Measurements from ENCODE around the gene MUC2.

Gene MUC2

GRCh38 chr11:1036931-1037330 is 37.7 kb upstream of the MUC2 start:
- no peak for DNase-seq (ENCODE audit: low spot score)

GRCh38 chr11:1037506-1038055 is 37.1 kb upstream of the MUC2 start:
- DNase-seq (ENCODE audit: low spot score): no peak

DNA sequence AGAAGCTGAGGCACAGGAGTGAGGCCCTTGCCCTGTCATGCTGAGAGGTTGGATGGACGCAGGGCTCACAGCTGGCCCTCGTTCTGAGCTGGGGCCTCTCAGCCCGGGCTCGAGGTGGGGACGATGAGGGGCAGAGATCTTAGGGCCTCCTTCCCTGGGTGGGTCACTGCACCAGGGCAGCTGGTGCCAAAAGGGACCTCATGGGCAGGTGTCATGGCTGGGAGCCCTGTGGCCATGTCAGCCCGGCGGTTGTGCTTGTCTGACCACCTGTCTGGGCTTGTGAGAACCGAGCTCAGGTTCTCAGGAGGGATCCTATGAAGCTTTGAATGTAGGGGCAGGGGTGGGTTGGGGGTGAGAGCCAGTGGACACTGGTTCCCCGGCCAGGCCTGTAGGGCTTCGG is 36.3 kb upstream of the MUC2 start:
- no peak for DNase-seq (ENCODE audit: low spot score)

DNA sequence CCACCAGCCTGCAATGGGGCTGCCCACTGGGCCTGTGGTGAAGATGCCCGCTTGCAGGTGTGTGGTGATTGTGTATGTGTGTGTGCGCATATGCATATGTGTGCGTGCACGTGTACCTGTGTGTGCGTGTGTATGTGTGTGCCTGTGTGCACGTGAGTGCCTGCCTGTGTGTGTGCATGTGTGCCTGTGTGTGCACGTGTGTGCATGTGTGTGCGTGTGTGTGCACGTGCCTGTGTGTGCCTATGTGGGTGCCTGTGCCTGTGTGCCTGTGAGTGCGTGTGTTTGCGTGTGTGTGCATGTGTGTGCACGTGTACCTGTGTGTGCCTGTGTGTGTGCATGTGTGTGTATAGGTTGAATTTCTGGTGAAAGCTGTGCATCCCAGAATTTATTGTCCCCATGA is 35.8 kb upstream of the MUC2 start:
- DNase-seq (ENCODE audit: low spot score): no peak

- DNase-seq (ENCODE audit: low spot score): no peak
Measured at GRCh38 chr11:1039481-1040427, 34.9 kb upstream of the MUC2 start.

DNA sequence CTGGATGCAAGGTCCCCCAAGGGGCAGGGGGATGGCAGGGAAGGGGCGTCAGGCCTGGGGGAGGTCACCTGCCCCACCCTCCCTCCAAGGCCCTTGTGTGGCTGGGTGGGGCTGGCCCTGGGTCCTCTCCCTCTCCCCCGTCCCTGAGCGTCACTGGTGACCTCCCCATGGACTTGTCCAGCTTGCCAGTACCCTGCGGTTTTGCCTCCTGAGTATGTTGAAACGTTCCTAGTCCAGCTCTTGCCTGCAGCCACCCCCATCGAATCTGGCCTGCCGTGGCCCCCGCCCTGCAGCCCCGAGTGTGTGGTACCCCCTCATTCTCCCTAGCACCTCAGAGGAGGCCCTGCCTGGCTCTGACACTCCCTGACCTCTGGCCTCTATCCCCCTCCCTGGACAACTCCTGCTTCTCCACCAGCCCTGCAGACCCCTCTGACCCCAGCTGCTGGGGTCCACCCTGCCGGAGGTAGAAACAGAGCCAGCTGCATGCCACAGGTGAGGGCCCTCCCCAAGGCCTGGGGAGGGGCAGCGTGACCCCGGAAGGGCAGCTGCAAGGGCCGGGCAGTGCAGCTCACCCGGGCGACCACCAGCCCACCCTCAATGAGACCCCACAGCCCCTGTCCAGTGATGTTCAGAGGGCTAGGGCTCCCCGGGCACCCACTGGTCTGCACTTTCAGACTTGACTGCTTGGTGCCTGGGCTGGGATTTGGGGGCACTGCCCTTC is 34.1 kb upstream of the MUC2 start:
- DNase-seq (ENCODE audit: low spot score): no peak

DNA sequence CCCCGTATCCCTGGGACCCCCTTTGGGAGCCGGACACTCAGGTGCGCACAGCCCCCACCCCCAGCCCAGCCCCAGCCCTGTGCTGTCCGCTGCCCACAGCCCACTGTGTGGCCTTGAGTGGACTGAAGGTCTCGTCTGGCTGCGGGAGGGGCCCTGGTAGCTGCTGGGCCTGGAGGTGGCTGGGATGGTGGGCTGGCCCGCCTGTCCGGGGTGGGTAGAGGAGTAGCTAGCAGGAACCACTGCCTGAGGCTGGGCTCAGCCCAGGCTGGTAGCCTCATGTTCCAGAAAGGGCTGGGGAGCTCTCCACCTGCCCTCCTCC is 33.6 kb upstream of the MUC2 start:
- DNase-seq (ENCODE audit: low spot score): no peak

- no peak for DNase-seq (ENCODE audit: low spot score)
Measured at GRCh38 chr11:1041471-1041870, 33.2 kb upstream of the MUC2 start.

DNA sequence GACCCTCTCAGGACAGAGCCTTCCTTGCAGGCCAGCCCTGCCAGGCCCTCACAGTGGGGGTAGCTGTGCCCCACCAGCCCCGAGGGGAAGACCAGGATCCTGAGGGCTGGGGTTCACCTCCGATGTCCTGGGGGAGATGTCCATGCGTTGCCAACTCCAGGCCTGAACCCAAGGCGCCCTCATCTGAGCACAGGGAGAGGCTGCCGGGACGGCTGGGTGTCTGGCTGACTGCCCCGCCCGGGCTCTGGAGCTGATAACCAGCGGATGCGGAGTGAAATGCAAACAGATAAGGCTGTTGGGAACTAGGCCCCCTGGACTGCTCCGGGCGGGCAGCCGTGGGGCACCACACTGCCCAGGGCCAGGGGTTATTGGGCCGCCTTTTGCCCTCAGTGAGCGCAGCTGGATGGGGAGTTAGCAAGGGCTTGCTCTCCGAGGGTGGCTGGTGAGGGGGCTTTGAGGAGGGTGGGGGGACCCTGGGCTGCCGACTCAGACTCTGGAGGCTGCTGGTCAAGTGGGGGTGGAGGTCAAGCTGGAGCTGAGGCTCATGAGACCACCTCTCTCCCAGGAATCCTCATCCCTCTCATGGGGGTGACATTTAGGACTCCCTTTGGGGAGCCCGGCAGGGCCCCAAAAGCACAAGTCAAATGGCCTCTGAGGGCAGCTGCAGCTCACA is 32.6 kb upstream of the MUC2 start:
- no peak for DNase-seq (ENCODE audit: low spot score)

DNA sequence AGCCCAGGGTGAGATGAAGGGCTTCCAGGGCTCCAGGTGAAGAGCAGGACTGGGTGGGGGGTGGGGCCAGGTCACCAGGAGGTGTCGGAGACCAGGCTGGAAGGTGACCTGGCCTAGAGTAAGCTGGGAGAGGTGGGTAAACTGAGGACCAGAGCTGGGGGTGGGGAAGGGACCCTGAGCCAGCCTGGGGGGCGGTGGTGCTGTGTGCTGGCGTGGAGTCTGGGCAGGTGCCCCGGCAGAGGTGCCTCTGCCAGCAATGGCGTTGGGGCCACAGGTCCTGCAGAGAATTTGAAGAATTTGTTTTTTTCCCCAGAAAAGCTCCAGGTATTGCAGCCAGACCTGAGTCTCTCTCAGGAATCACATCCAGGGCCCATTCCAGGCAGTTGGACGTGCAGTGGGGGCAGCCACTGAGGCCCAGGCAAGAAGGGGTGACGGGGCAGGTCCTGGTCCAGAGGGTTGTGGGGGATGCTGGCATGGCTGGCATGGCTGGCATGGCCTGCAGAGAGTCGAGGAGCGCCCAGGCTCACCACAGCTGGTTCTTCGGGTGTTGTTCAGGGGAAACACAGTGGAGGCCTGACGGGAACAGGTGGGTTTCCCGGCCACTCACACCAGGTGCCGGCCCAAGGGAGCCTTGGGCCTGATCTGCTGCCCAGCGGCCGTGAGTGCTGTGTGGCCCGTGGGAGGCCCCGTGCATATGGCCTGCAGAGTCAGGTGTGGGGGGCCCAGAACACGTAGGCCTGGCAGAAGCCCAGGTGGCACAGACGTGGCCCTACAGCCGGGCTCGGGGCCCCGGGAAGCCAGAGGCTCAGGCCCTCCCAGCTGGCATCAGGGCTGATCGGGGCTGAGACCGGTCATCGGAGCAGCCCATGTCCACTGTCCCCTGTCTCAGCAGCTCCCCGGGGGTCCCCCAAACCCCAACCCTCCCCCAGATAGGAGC is 31.8 kb upstream of the MUC2 start:
- DNase-seq (ENCODE audit: low spot score): no peak

- DNase-seq (ENCODE audit: low spot score): no peak
Measured at GRCh38 chr11:1043563-1044096, 31.0 kb upstream of the MUC2 start.

DNA sequence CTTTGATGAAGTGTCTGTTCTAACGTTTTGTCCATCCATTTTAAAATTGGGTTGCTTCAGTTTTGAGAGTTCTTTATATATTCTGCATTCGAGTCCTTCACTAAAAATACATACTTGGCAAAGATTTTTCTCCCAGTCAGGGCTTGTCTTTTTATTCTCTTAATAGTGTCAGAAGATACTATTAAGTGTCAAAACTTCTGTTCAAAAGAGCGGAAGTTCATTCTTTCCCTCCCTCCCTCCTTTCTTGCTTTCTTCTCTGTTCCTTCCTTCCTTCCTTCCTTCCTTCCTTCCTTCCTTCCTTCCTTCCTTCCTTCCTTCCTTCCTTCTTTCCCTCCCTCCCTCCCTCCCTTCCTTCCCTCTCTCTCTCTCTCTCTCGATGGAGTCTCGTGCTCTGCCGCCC is 30.5 kb upstream of the MUC2 start:
- DNase-seq (ENCODE audit: low spot score): no peak

DNA sequence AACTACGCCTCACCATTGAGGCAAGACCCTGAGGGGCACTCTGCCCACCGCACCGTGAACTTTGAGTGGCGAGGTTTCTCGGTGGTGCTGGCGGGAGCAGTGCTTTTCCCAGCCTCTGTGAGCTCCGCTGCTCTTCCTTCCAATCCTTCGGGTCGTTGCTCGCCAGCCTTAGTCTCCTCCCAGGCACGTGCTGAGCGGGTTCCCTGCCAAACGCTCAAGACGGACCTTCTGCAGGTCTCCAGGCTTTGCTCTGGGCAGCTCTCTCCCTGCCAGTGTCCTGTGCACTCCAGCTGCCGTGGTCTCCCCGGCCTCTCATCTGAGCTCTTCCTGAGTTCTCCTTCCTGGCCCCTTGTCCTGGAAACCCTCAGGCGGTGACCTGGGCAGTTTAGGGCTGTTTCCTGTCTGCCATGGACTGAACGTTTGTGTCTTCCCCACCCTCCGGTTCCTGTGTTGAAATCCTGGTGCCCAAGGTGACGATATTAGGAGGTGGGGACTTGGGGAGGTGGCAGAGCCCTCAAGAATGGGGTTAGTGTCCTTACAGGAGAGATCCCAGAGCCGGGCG is 27.0 kb upstream of the MUC2 start:
- no peak for DNase-seq (ENCODE audit: low spot score)

DNA sequence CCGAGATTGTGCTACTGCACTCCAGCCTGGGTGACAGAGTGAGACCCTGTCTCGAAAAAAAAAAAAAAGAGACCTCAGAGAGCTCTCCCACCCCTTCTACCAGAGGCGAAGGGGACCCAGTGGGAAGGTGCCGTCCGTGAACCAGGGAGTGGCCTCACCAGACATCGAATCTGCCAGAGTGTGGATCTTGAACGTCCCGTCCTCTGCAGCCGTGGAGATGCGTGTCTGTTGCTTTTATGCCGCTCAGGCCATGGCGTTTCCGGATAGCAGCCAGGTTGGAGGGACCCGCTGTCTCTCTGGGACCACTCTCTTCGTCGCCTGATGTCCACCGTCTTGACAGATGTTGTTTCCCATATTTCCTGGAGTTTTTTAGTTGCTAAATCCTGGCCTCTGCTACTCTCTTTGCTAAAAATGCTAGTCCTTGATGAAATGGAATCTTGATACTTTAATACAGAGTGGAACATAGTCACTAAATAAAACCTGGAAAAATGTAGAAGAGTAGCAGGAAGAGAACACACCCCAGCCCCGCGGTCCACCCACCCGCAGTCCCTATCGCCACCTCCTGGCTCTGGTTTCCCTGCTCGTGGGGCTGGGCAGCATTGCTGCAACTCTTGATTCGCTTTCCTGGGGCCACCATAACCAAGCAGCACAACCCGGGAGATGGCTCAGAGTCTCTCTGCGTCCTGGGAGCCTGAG is 26.2 kb upstream of the MUC2 start:
- DNase-seq (ENCODE audit: low spot score): no peak

DNA sequence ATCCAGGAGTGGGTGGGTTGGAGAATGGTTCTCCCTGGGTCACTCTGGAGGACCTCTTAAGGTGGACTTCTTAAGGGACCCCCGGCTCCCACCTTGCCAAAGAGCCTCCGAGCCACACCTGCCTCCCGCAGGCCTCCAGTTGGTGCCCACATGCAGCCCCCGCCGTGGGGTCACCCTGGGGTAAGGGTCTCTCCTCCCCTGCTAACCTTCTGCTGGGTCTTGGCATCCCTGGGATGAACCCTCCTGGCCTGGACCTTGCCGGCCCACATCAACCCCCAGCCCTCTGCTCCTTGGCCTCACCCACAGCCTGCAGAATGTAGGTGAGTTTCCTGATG is 25.6 kb upstream of the MUC2 start:
- DNase-seq (ENCODE audit: low spot score): no peak

GRCh38 chr11:1049431-1049891 is 25.2 kb upstream of the MUC2 start:
- no peak for DNase-seq (ENCODE audit: low spot score)

DNA sequence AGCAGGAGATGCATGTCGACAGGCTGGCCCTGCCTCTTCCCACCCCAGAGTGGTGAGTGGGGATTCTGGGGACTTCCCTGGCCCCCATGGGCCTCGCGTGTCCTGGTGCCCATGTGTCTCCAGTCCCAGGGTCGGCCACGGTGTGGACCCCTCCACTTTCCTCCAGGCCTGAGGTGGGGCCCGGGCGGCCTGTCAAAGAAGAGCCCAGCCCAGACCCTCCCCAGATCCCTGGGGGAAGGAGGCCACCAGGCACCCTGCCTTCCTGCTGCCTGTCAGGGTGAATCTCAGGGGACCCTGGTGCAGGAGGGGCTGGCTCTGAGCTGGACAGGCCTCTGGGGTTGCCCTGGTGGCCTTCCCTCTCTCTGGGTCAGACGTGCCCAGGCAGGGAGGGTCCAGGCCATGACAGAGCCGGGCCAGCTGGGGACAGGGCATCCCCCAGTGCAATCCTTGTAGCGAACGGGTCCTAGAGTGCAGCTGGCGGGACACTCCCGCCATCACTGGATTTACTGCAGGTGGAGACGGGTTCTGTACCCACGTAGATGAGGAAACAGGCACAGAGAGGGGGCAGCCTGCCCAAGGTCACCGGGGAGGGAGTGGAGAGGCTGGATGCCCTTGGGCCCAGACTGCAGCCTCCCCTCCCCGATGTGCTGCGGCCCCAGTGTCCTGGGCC is 24.6 kb upstream of the MUC2 start:
- DNase-seq (ENCODE audit: low spot score): no peak

DNA sequence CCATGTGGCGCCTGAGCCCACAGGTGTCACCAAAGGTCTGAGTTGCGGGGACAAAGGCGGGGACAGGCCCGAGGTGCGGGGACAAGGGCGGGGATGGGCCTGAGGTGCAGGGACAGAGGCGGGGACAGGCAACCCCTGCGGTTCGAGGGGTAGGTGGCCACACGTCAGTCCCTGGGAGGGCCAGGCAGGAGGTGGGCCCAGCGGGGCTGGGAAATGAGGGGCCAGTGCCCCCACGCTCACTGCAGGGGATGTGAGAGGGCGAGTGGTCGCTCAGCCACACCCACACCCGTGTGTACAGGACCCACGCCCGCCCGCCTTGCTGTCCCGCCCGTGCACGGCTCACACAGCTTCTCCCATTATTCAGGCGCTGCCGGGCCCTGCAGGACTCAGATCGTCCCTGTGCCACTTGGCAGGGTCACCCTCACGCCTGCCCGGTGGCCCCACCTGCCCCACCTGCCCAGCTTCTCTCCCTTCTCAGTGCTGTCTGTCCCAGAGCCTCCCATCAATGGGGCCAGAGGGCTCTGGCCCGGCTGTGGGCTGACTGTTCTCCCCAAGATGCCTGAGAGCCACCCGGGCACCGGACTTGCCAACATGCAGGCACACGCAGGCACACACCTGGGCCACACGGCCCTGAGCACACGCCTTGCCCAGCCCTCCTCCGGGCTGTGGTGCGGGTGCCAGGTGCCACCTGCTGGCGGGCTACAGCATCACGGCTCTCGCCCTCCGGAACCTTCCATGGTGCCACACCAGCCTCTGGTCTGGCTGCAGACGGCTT is 23.9 kb upstream of the MUC2 start:
- peak; percentile 19 for DNase-seq (ENCODE audit: low spot score)

Data from globus pallidus (tissue), 1 donor.